HFF-Myc (cell line): ENCODE results near the gene BORCS5.

Experiments used
- DNase-seq: peaks from one replicate; pipeline ENCODE4 v3.0.0-alpha.2; 2011; ENCODE audit warnings: low read depth; ENCODE audit errors: extremely low read depth
- H3K4me3 ChIP-seq: replicated peaks from 2 replicates; pipeline ENCODE4 v1.5.1; 2011; ENCODE audit warnings: low read depth, mild to moderate bottlenecking, control low read depth, low read length
- TF ChIP-seq, protein P1 (sequence below): IDR thresholded peaks from 2 replicates; pipeline ENCODE4 v1.5.1; 2012; ENCODE audit warnings: mild to moderate bottlenecking, low read depth, low read length, control low read depth; ENCODE audit errors: missing control alignments

BORCS5 gene

DNA sequence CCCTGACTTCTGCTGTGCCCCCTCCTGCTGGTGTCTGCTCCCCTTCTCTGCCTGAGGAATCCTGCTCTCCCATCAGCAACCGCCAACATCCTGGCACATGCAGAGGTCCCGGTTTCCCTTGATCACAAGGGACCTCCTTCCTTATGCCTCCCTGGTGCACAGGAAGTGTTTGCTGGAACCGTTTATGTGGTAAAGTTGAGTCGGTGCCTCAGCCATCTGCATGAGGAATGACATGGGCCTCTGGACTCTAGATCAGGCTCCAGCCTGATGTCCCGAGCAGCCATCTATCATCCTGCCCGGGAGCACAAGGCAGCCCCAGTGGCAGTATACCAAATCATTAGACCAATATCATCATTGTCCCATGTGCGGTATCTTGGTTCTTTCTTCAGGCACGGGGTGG is 90.4 kb downstream of the BORCS5 start:
- TF ChIP-seq, protein P1, sequence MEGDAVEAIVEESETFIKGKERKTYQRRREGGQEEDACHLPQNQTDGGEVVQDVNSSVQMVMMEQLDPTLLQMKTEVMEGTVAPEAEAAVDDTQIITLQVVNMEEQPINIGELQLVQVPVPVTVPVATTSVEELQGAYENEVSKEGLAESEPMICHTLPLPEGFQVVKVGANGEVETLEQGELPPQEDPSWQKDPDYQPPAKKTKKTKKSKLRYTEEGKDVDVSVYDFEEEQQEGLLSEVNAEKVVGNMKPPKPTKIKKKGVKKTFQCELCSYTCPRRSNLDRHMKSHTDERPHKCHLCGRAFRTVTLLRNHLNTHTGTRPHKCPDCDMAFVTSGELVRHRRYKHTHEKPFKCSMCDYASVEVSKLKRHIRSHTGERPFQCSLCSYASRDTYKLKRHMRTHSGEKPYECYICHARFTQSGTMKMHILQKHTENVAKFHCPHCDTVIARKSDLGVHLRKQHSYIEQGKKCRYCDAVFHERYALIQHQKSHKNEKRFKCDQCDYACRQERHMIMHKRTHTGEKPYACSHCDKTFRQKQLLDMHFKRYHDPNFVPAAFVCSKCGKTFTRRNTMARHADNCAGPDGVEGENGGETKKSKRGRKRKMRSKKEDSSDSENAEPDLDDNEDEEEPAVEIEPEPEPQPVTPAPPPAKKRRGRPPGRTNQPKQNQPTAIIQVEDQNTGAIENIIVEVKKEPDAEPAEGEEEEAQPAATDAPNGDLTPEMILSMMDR: no peak
- no peak for DNase-seq

DNA sequence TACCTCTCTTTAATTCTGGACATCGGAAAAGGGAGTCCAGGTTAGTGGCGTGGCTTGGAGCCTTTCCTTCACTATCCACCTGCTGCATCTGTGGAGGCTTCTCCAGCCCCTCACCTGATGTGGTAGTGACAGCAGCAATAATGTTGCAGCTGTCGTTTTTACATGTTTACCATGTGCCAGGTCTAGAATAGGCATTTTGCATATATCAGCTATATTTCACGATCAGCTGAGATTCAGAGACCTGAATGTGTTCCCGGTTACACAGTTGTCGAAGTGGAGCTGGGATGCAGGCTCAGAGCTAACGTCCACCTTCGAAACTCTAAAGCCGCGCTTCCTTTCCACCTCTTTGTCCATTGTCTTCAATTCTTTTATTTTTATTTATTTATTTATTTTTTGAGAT is 91.0 kb downstream of the BORCS5 start:
- TF ChIP-seq, protein P1: no peak
- no peak for DNase-seq

More for the DNA sequence above, 90.4 kb downstream of the BORCS5 start:
- no peak overlapping the region for H3K4me3 ChIP-seq

DNA sequence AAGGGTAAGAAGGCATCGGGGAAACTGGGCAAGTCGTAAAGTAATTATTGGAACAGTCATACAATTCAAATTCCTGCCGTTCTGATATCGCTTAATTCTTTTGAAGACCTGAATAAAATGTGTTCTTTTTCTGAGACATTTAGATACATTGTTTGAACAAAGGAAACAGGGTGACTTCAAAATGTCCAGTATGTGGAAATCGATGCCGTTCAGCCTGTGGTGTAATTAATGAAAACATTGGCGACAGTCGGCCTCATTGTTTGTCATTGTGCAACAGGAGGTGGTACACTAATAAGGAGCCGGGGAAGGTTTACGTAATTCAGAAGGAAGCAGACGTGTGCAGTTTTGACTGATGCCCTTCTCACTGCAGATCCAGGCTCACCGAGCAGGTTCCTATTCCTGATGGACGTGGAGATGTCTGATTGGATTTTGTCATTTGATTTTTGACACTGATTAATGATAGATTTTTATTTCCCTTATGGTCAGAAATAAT is 92.7 kb downstream of the BORCS5 start:
- H3K4me3 ChIP-seq: no peak overlapping the region
- TF ChIP-seq, protein P1: no peak
- DNase-seq: no peak

More for the DNA sequence above, 91.0 kb downstream of the BORCS5 start:
- no peak overlapping the region for H3K4me3 ChIP-seq

DNA sequence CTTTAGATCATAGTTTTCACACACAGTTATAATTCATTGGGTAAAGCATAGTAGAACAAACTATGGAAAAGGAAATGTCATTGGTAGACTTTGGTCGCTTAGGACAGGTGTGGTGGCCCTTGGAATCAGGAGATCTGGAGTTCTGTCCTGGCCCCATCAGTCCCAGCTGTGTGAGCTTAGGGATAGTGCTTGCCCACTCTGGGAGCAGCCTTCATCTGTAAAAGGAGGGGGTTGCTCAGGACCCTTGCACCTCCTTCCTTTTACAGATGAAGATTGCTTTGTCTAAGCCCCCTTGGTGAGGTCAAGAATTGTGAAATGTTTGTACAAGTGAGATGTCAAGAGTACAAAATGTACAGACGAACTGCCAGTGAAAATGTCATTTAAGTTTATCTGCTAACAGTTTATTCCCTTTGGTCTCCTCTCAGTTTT is 93.2 kb downstream of the BORCS5 start:
- H3K4me3 ChIP-seq: no peak overlapping the region
- DNase-seq: no peak
- TF ChIP-seq, protein P1: no peak

DNA sequence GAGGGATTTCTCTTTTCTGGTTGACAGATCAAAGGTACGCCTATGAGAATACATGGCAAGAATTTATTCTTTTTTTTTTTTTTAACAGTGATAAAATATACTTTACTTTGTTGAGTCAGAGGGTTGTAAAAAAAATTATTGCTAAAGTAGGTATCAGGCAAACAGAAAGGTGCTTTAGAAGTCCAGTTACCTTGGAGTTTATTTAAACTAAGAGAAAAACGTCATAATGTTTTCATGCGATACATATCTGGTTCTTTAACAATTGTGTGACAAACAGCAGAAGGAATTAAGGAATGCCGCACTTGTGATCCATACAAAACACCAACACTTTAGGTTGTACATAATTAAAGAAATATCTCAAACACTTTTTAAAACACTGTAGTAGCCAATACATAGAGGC is 94.2 kb downstream of the BORCS5 start:
- H3K4me3 ChIP-seq: no peak overlapping the region
- no peak for DNase-seq
- TF ChIP-seq, protein P1: no peak

DNA sequence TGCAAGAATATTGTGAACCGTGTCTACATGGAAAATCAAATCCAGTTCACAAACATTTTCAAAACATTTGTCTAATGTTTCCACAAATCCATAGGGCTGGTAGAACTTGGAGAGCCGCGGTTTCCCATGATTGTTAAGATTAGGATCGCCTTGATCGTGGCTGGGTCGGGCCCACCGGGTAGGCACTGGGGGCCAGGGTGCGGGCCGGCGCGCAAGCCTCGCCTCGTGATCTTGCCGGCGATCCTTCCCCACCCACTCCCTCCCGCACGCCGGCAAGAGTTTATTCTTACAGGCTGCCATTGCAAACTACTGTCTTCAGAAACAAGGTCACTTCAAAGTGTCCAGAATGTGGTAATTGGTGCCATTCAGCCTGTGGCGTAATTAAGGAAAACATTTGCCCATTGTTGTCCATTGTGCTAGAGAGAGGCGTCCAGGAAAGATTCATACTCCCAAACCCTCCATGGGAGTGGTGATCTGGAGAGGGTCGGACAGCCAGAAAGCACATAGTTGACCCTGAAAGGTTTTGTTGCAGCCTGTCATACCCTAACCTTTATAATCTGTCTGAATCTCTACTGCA is 95.5 kb downstream of the BORCS5 start:
- no peak overlapping the region for H3K4me3 ChIP-seq
- DNase-seq: no peak
- TF ChIP-seq, protein P1: no peak

DNA sequence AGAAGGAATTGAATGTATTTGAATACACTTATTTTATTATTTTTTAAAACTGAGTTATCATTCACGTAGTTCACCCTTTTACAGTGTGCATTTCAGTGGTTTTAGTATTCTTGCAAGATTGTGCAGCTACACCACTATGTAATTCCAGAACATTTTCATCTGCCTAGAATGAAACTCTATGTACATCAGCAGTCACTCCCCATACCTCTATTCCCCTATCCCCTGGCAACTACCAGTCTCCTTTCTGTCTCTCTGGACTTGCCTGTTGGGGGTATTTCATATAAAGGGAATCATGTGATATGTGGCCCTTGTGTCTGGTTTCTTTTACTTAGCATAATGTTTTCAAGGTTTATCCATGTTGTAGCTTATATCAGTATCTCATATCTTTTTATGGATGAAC is 96.8 kb downstream of the BORCS5 start:
- H3K4me3 ChIP-seq: no peak overlapping the region
- TF ChIP-seq, protein P1: no peak
- no peak for DNase-seq
